HL-60 (cell line): ENCODE data around the gene MAMSTR.

Experiments
- CTCF ChIP-seq: IDR thresholded peaks from one replicate; pipeline ENCODE4 v1.5.1; 2011; ENCODE audit warnings: low read length, control low read depth, inconsistent platforms; ENCODE audit not compliant: insufficient read depth
- POLR2AphosphoS5 ChIP-seq: IDR thresholded peaks from 2 replicates; pipeline ENCODE4 v1.6.1; 2012; ENCODE audit warnings: low read depth
- SPI1 ChIP-seq: IDR thresholded peaks from 2 replicates; pipeline ENCODE4 v1.6.1; 2012; ENCODE audit warnings: low read depth, mild to moderate bottlenecking, borderline replicate concordance

DNA sequence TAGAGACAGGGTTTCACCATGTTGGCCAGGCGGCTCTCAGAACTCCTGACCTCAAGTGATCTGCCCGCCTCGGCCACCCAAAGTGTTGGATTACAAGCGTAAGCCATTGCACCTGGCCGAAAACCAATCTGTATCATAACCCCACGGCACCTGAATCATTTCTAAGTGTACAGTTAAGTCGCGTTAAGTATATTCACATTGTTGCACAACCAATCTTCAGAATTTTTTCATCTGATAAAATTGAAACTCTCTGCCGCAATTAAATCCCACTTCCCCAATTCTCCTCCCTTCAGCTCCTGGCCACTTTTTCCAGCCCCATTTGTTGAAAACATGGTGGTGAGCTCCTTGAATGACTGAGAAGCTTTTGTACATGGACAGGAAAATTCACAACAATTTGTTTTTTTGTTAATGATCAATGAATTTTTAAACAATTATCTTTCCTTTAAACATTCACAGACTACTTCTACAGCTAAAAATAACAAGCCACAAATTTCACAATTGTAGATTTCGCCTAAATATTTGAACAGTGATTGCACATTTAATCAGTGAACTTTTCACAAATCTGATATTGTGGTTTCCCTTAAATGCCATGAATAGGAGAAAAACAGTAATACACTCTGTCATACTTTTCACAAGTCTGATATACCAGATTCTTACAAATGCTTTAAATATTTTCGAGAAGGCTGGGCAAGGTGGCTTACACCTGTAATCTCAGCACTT is 49.6 kb upstream of the MAMSTR start:
- no peak for TF ChIP-seq CTCF
- no peak for TF ChIP-seq POLR2AphosphoS5
- TF ChIP-seq SPI1: peak; percentile 81
